Aorta (tissue), 5 donors: ENCODE results near the gene MAPK8. TPM values are rescaled to one million over a fixed set of nuclear protein-coding genes. Genes with fewer than 3 reads are reported as not detected.

Source experiments
- ATAC-seq: fragments of 200-7000 bp; cut with Tn5 transposase; one replicate; pipeline ENCODE4 v1.9.1; 2022; ENCODE audit warnings: moderate library complexity; ENCODE audit not compliant: low FRiP score
- DNase-seq, 2 donors: peaks; one replicate each; pipeline ENCODE4 v3.0.0-alpha.2; 2020
- H3K27ac ChIP-seq, 2 donors: one replicate each; pipeline ENCODE4 v1.5.1; 2013; ENCODE audit warnings: low read length in 2 of 2, mild to moderate bottlenecking in 2 of 2, moderate library complexity in 2 of 2, control low read depth in 1 of 2, inconsistent platforms in 1 of 2, low read depth in 1 of 2
- H3K27me3 ChIP-seq, 2 donors: one replicate each; pipeline ENCODE4 v1.6.1; 2013; ENCODE audit warnings: control low read depth in 1 of 2, low read length in 1 of 2, mild to moderate bottlenecking in 1 of 2, moderate library complexity in 1 of 2; ENCODE audit not compliant: insufficient read depth in 2 of 2, control insufficient read depth in 1 of 2
- H3K36me3 ChIP-seq, 2 donors: one replicate each; pipeline ENCODE4 v1.6.1; 2013; ENCODE audit warnings: control low read depth in 1 of 2, low read length in 1 of 2, mild to moderate bottlenecking in 1 of 2; ENCODE audit not compliant: insufficient read depth in 2 of 2, control insufficient read depth in 1 of 2
- H3K4me1 ChIP-seq, 2 donors: one replicate each; pipeline ENCODE4 v1.6.1; 2013; ENCODE audit warnings: low read length in 2 of 2, control low read depth in 1 of 2, mild to moderate bottlenecking in 1 of 2, moderate library complexity in 1 of 2; ENCODE audit not compliant: insufficient read depth in 2 of 2, control insufficient read depth in 1 of 2
- H3K4me3 ChIP-seq, 2 donors: one replicate each; pipeline ENCODE4 v1.5.1; 2013; ENCODE audit warnings: low read length in 2 of 2, control low read depth in 1 of 2, mild to moderate bottlenecking in 1 of 2
- H3K9me3 ChIP-seq: one replicate; pipeline ENCODE4 v1.6.1; 2013; ENCODE audit warnings: mild to moderate bottlenecking, low read length; ENCODE audit not compliant: control insufficient read depth
- WGBS, 2 donors: extraction: QIAGEN DNeasy Blood & Tissue Kit; methylation state at CpG; one replicate each; pipeline ENCODE4 v1.1.7; 2013; 5-methylcytosine and 5-hydroxymethylcytosine counted together
- intact Hi-C, 2 donors: fragments of 100-400 bp; cut with DNase I; formaldehyde crosslinking; loops; one replicate each; pipeline versions ENCODE4 v1.14.2 to v1.15.0; 2022
- long read RNA-seq, 2 donors: library from polyadenylated mRNA; unstranded; transcript quantifications; one replicate each; pipeline ENCODE4 v2.0.0, GENCODE V29; 2020 to 2021
- polyA plus RNA-seq, 2 donors: library from polyadenylated mRNA; stranded (reverse); fragments of 200-250 nt; gene quantifications; one replicate each; pipeline ENCODE4 v1.2.3, GENCODE V29; 2013
- total RNA-seq, 2 donors: library from RNA; stranded (reverse); fragmentation: NEBNext Ultra II Directional; extraction: Animal tissue kit (Norgen Biotek cat#: 25700); gene quantifications; one replicate each; pipeline ENCODE4 v1.2.1, GENCODE V29; 2021
- donor health status: healthy with polysubstance abuse.
- donor health status: Bipolar disorder and iron deficiency.
- donor health status: DM: no; HTN: no; CAD: no.
- donor health status: DM: no; HTN: no; CAD: no.
- donor health status: DM: yes; HTN: yes; CAD: no.

MAPK8 gene
- total RNA-seq (10 to 100 TPM; 33.3 to 38.9 TPM), polyA plus RNA-seq (10 to 100 TPM in 1 of 2 donors, 1 to 10 TPM in 1; 7.8 to 20.0 TPM)
- long read RNA-seq, donor 1, partial matches to known transcripts = 1 of 8 reads
- long read RNA-seq, donor 1, other reads (novel, unspliced or antisense) = 7 of 8 reads
- long read RNA-seq, donor 2, partial matches to known transcripts = 1 of 11 reads
- long read RNA-seq, donor 2, other reads (novel, unspliced or antisense) = 10 of 11 reads

- Histone ChIP-seq H3K9me3 (no peaks in the 10 kb centered on the region), H3K27ac (peak within 1 kb of the TSS in 1 of 2 donors; percentile 66), H3K27me3 (no peaks in the 10 kb centered on the region), H3K36me3 (no peaks in the 10 kb centered on the region), H3K4me1 (no peaks in the 10 kb centered on the region), H3K4me3 (peak within 1 kb of the TSS; percentile 75 to 81)
- ATAC-seq = peak; percentile 97
- 1 to 2% methylated on average over 46 to 86 of the region's 86 CpGs for WGBS, 2 donors
- intact Hi-C loops = no loop called here
- peak; percentile 95 to 97 for DNase-seq
These were observed at the start of gene MAPK8 for GRCh38 chr10:48306265-48306869. Gene MAPK8, plus strand, starts transcription at chr10:48306677. Its CDS starts 94,984 bp downstream, at chr10:48401661.

- Histone ChIP-seq H3K27ac (no peak overlapping the region), H3K9me3 (no peaks in the 10 kb centered on the region), H3K4me3 (no peak overlapping the region), H3K36me3 (no peaks in the 10 kb centered on the region), H3K27me3 (peaks cover 0 to 2% of the 10 kb centered on the region in 2 donors), H3K4me1 (no peaks in the 10 kb centered on the region)
- WGBS, 2 donors = 89 to 100% methylated on average over 3 of the region's 3 CpGs
- intact Hi-C loops = no loop called here
- DNase-seq = no peak
- ATAC-seq = no peak
These were observed 49.0 kb upstream of the MAPK8 start for GRCh38 chr10:48257407-48257961.

GRCh38 chr10:48258105-48258504, 48.4 kb upstream of the MAPK8 start:
- 72 to 82% methylated on average over 1 of the region's 1 CpG for WGBS, 2 donors
- ATAC-seq (no peak), DNase-seq (no peak)
- intact Hi-C loops = no loop called here
- peaks cover 0 to 2% of the 10 kb centered on the region in 2 donors for H3K27me3 ChIP-seq
- no peaks in the 10 kb centered on the region for H3K4me1 ChIP-seq
- H3K9me3 ChIP-seq = no peaks in the 10 kb centered on the region
- no peak overlapping the region for H3K4me3 ChIP-seq
- no peaks in the 10 kb centered on the region for H3K36me3 ChIP-seq
- H3K27ac ChIP-seq = no peak overlapping the region

GRCh38 chr10:48266528-48266927, 39.9 kb upstream of the MAPK8 start:
- ATAC-seq (no peak), DNase-seq (no peak)
- Histone ChIP-seq H3K27ac (no peak overlapping the region), H3K36me3 (no peaks in the 10 kb centered on the region), H3K27me3 (no peaks in the 10 kb centered on the region), H3K4me1 (no peaks in the 10 kb centered on the region), H3K4me3 (no peak overlapping the region), H3K9me3 (no peaks in the 10 kb centered on the region)
- intact Hi-C loops = no loop called here
- 76 to 82% methylated on average over 4 of the region's 4 CpGs for WGBS, 2 donors

- ATAC-seq = no peak
- intact Hi-C loops = no loop called here
- DNase-seq = no peak
- no peaks in the 10 kb centered on the region for H3K27me3 ChIP-seq
- H3K27ac ChIP-seq = no peak overlapping the region
- 43 to 52% methylated on average over 5 of the region's 5 CpGs for WGBS, 2 donors
- no peak overlapping the region for H3K4me3 ChIP-seq
- no peaks in the 10 kb centered on the region for H3K4me1 ChIP-seq
- H3K36me3 ChIP-seq = no peaks in the 10 kb centered on the region
- no peaks in the 10 kb centered on the region for H3K9me3 ChIP-seq
These were observed 35.3 kb upstream of the MAPK8 start for GRCh38 chr10:48271047-48271730.

- Histone ChIP-seq H3K4me3 (no peak overlapping the region), H3K9me3 (no peaks in the 10 kb centered on the region), H3K36me3 (no peaks in the 10 kb centered on the region), H3K27ac (no peak overlapping the region), H3K27me3 (no peaks in the 10 kb centered on the region), H3K4me1 (no peaks in the 10 kb centered on the region)
- no peak for ATAC-seq
- no peak for DNase-seq
- intact Hi-C loops = no loop called here
- WGBS, 2 donors = 96 to 99% methylated on average over 2 of the region's 2 CpGs
These were observed 33.8 kb upstream of the MAPK8 start for GRCh38 chr10:48272682-48273081.

GRCh38 chr10:48273741-48274140, 32.7 kb upstream of the MAPK8 start:
- no peaks in the 10 kb centered on the region for H3K9me3 ChIP-seq
- H3K4me1 ChIP-seq = no peaks in the 10 kb centered on the region
- DNase-seq = no peak
- H3K27ac ChIP-seq = no peak overlapping the region
- H3K27me3 ChIP-seq = no peaks in the 10 kb centered on the region
- H3K4me3 ChIP-seq = no peak overlapping the region
- intact Hi-C loops = no loop called here
- no peaks in the 10 kb centered on the region for H3K36me3 ChIP-seq
- ATAC-seq = no peak
- 88 to 91% methylated on average over 2 of the region's 2 CpGs for WGBS, 2 donors

GRCh38 chr10:48274636-48275035, 31.8 kb upstream of the MAPK8 start, which contains the start of gene FRMPD2:
Gene FRMPD2, minus strand, starts transcription at chr10:48274696. Its CDS starts 129 bp downstream, at chr10:48274567.
- ATAC-seq (no peak), DNase-seq (no peak)
- Histone ChIP-seq H3K4me3 (no peak within 1 kb of the TSS), H3K4me1 (no peaks in the 10 kb centered on the region), H3K27ac (no peak within 1 kb of the TSS), H3K36me3 (no peaks in the 10 kb centered on the region), H3K9me3 (peaks cover 2% of the 10 kb centered on the region), H3K27me3 (no peaks in the 10 kb centered on the region)
- intact Hi-C loops = no loop called here
- 83% methylated on average over 8 of the region's 8 CpGs for WGBS, 2 donors
